GM18861 (cell line): ENCODE measurements around the gene IGFBP7.

Experiments used
- ATAC-seq: cut with Tn5 transposase; IDR thresholded peaks from one replicate; pipeline ENCODE4 v1.9.1; 2021; ENCODE audit not compliant: unreplicated experiment

The IGFBP7 gene

GRCh38 chr4:57109847-57110639 is at the start of gene IGFBP7:
TSS of gene IGFBP7 (minus strand) at chr4:57110385. CDS start at chr4:57110351, 34 bp downstream.
- ATAC-seq, result no peak

DNA sequence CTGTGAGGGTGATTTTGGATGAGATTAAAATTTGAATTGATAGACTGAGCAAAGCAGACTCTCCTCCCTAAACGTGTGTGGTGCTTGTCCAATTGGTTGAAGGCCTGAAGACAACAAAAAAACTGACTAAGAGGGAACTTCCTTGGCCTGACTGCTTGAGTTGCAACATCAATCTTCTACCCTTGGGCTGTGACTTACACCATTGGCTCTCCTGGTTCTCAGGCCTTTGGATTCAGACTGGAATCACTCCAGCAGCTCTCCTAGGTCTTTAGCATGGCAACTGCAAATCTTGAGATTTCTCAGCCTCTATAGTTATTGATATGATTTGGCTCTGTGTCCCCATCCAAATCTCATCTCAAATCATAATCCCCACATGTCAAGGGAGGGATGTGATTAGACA is 49.7 kb upstream of the IGFBP7 start:
- no peak for ATAC-seq

DNA sequence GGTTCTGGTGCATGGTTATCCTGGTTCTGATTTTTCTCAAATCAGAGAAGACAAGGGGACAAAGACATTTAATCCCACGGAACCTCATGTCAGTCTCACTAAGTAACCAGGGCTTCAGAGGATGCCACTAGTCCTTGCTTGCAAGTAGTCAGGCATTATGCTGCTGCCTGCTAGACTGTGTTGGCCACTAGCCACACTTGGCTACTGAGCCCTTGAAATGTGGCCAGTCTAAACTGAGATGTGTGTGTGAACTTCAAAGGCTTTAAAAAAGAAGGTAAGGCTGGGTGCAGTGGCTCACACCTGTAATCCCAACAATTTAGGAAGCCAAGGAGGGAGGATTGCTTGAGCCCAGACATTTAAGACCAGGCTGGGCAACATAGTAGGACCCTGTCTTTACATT is 48.6 kb upstream of the IGFBP7 start:
- no peak for ATAC-seq

GRCh38 chr4:57158221-57158620 is 48.0 kb upstream of the IGFBP7 start:
- ATAC-seq, result no peak

DNA sequence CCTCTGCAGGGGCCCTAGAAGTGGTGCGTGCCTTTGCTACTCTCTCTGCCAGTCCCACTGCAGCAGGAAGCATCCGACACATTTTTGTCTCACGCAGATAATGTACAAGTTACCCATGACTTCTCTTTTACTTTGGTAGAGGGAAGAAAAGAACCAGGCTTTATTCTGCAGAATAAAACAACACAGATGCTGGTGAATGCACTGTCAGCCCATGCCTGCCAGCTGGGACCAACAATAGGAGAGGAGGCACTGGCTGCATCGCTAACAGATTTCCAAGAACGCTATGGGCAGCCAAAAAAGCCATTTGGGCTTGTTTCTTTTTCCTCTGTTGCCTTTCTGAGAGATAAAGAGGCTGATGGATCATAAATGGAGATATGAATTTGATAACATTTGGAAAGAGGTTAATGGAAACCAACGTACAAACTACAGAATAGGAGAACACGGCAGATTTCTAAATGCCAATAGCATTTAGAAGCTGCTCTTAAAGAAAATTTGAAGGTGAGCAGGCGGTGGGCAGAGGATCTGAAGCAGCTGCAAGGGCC is 47.5 kb upstream of the IGFBP7 start:
- ATAC-seq, result no peak

DNA sequence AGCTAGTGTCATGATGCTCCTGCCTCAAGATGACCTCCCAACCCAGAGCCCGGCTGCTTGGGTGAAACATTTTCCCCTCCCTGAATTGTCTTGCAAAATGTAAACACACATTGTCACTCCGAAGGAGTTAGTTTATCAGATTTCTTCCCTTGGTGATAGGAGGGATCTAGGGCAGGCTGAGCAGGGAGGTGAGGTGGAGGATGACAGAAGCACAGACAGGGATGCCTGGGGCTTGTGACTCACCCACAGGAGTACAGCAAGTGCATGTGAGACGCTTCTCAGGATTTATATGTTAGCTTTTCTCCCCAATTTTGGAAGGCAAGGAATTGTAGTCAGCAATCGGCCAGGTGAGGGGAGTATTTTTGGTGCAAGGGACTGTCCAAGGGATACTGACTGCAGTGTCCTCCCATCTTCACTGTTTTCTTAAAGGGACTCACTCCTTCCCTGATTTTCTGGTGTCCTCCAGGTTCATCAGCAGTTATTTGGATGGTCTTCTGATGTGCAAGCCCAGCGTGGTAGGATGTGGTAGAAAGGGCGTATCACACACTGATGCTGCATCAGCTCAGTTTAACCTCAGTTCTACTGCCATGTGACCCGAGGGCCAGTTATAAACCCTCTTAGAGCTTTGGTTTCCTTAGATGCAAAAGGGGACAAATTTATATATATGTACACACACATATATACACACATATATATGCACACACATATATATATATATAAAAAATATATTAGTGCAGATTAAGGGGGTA is 46.2 kb upstream of the IGFBP7 start:
- ATAC-seq, result no peak

DNA sequence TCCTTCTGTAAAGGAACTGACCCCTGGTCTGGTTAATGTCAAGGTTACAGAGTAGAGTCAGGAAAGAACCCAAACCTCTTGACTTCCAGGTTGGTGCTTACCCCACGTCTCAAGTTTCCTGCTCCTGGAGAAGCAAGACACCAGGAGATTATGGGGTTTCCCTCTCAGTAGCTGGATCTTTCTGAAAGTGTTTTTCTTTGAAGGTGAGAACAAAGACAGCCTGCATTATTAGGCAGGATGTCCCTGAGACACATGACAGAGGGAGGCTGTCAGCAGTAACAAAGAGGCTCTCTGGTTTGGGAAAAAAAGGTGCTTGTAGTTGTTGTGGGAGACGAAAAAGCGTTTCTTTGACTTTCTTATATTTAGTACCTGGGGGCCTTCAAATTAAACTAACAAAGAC is 44.7 kb upstream of the IGFBP7 start:
- ATAC-seq, result no peak

DNA sequence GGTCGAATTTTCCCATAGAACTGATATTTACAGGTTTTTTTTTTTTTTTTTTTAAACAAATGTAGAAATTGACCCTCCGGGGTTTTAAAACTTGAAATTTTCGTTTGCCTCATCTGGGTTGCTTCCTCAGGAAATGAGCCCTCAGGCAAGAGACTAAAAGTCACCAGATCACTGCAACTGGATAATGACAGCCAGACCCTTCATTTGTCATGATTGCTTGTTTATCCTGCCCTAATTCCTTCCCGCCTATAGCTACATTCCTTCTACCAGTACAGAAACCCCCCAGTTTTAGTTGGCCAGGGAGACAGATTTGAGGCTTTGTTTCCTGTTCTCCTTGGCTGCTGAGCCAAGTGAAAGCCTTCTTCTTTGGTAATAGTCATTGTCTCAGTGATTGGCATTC is 44.0 kb upstream of the IGFBP7 start:
- ATAC-seq, result no peak

DNA sequence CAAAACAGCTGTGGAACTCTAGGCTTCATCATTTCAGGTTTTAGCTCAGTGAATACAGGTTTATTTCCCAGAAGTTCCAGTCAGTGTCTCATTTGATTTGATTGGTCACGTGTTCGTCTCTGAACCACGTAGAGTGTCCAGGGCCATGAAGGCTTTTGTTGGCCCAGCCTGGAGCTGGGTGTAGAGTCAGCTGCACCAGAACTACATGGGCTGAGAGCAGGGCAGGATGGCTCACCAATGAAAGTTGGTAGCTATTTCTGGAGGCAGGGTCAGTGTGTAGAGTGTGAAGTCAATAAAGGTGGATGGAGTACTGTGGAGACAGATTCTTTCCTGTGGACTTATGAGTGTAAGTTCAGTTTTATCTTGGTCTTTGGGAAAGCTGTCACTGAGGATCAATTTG is 43.0 kb upstream of the IGFBP7 start:
- no peak for ATAC-seq

- ATAC-seq, result no peak
These were observed 41.3 kb upstream of the IGFBP7 start for GRCh38 chr4:57151481-57151880.

DNA sequence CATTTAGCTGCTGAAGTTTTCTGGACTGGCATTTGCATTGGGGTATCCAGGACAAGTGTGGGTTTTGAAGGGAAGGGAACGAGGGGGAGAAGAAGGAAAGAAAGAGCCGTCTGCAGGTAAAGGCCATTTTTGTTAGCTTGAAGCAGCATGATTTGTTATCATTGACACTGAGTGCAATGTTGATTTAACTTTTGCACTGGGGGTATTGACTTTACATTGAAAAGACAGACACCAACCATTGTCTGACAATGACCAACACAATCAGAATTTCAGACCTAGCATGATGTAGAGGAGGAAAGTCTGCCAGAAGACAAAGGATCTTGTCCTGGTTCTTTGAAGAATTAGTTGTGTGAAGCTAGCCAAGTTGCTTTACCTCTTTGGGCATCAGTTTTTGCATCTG is 39.6 kb upstream of the IGFBP7 start:
- ATAC-seq, result no peak

DNA sequence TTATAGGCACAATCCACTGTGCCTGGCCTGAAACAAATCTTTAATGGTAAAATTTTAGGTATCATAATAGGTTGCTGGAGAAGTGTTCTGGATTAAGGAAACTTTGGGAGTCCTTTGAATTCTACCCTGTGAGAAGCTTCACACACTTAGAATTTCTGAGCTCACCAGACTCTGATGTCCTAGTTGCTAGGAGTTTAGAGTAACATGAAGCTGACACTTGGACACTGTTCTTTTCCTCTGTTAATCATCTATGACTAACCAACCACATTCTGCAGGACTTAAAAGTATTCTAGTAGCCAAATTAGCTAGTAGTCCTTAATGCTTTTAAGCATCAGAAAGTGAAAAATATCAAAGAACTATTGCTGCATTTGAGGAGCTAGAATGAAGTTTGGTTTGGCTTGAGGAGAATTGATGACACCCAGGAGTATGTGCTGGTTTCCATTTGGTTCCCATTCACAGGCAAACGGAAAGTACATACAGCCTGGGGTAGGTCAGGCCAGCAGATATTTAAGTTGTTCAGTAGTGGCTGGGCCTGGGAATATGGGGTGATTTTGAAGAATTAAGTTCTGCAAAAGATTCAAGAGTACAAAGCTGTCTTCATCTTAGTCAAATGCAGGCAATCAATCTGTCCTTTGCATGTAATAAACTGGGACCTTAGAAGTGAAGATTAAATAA is 38.8 kb upstream of the IGFBP7 start:
- ATAC-seq, result no peak

- ATAC-seq, result no peak
These were observed 38.0 kb upstream of the IGFBP7 start for GRCh38 chr4:57148177-57148576.

DNA sequence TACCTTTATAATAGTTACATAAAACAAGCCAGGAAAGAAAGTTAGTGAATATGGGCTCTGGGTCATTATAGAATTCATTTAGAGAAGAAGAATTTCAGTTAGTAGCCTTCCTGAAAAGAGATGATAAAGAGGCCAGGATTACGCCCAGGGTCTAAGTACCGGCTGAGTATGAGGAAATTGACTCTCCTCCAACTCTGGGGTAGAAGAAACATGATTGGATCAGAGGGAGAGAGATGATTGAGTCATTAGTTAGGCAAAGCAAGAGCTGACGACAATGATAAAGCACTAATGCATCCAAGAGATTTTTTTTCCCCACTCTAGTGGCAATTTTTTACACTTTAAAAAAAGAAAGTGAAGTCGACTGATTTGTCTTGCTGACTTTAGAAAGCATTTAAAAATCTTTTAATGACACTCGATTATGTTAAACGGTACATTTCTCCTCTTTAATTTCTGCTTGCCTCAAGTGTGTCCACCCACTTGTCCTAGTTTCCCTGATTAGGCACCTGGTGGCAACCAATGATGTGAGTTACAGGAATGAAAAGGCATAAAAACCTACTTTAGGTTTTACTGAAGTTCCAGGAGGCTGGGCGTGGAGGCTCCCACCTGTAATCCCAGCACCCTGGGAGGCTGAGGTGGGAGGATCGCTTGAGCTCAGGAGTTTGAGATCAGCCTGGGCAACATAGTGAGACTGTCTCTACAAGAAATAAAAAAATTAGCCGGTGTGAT is 37.3 kb upstream of the IGFBP7 start:
- no peak for ATAC-seq

GRCh38 chr4:57146444-57146843 is 36.3 kb upstream of the IGFBP7 start:
- ATAC-seq, result no peak

DNA sequence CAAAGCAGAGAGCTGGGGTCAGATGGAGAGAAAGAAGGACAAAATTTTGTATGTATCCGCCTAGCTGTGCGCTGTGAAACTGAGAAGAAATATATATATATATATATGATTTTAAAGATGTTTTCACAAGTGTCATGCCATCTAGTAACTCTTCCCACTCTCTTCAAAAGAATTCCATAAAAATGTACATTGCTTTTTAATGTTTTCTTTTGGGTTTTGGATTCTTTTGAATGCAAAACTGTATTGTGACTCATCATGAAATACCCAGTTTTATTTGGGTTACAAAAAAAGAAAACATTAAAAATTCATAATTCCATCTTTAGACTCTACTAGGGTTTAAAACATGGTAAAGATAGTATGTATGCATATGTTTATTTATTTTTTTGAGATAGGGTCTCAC is 34.3 kb upstream of the IGFBP7 start:
- ATAC-seq, result no peak

DNA sequence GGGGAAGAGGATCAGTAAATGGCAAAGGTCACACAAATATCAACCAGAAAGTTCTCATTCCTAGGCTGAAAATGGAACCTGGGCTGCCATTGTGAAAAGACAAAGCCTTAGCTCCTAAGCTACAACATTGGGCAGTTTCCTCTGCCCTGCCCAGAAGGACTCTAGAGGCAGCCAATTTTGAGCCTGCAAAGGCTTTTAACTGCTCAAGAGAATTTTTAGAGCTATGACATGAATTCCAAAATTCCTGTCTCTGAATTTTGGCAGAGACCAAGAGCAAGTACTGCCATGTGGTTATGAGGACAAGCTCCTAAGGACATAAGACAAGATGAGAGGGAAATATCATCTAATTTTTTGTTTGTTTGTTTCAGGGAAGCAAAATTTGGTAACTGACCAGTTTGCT is 29.6 kb upstream of the IGFBP7 start:
- no peak for ATAC-seq

DNA sequence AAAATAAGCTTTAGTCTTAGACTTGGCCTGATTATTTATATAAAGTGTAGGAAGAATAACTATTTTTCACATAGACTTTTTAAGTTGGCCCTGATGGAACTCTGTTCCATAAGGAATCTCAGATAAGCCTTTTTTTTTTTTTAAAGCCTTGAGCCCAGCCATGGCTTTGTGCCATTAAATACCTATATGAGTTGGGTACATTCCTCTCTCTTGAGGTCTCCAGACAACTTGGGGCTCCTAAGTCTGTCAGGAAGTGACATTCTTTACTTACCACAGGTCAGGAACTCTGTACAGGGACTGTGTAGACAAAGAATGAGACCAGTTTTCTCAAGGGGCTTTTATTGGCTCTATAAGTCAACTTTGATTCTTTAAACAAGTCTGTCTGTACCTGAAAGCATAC is 27.1 kb upstream of the IGFBP7 start:
- ATAC-seq, result no peak

DNA sequence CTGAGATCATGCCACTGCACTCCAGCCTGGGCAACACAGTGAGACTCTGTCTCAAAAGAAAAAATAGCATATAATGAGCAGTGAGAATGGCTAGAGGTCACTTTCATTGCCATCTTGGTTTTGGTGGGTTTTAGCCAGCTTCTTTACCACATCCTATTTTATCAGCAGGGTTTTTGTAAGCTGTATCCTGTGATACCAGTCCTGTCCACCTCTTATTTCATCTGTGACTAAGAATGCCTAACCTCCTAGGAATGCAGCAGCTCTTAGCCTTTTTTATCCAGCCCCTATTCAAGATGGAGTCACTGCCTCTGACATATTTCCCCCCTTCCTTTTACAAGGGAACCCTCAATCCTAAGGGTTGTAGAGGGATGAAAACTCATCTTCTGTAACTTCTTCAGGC is 26.1 kb upstream of the IGFBP7 start:
- no peak for ATAC-seq

DNA sequence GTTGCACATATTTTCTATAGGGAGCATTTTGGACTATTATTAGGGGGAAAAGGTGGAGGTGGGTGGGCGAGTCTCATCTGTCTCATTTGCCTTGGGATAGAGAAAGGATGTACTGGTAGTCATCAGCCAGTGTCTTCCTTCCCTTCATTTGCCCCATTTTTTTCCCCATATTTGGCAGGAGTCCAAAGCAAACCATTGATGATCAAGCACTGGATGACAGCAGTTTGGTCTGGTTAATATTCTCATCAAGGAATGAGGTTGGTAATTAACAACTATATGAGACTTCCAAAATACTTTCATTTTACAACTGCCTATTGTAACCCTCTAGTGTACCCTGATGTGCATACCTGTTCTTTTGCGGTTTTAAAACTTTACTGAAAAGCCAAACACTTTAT is 22.6 kb upstream of the IGFBP7 start:
- no peak for ATAC-seq
